ENCODE data around the gene EFNB2.

The EFNB2 gene, protein sequence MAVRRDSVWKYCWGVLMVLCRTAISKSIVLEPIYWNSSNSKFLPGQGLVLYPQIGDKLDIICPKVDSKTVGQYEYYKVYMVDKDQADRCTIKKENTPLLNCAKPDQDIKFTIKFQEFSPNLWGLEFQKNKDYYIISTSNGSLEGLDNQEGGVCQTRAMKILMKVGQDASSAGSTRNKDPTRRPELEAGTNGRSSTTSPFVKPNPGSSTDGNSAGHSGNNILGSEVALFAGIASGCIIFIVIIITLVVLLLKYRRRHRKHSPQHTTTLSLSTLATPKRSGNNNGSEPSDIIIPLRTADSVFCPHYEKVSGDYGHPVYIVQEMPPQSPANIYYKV

DNA sequence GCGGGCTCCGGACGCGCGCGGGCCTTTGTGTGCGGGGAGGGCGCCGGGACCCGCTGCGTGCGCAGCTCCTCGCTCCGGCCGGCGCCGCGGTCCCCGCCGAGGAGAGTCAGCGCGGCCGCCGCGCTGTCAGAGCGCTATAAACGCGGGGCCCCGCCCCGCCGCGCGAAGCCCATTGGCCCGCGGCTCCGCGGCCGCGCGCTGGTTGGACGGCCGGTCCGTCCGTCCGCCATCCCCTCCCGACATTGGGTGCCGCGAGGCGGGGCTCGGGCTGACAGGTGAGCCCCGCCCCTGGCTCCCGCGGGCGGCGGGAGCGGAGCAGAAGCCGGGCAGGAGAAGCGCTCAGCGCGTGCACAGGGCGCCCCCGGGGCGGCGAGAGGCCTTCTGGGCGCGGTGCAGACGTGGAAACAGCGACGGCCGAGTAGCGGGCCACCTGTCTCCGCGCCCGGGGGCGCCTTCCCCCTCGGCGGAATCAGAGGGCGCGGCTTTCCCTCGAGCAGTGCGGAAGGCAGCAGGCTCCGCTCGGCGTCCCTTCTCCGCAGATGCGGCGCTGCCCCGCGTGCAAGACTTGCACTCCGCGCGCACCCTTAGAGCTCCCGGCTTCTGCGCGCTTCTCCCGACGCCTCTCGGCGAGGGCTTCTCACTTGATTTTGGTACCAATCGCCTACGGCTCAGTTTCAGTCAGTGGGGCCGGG lies at the start of gene EFNB2:
TSS of gene EFNB2 (minus strand) at position 111 of the 692 bp plus-strand sequence. CDS start 698 bp downstream, outside the sequence.
- DNase-seq = peak; percentile 92 to 98 (median 97)

DNA sequence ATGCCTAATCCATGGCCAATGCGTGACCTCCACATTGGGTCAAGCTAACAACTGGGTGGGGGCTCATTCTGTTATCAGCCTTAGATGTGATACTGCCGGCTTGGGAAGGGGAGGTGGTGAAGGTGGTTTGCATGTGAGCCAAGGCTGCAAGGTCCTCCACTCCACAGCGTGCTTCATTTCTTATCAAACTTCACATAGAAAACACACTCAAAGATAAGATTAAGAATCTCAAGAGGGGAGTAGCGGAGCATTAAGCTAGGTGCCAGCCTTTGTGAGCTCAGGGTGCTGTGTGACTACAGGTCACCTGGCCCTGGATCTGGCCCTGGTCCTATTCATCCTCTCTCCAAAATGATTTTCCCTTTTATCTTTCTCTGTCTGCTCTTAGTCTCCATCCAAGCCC lies 45.8 kb upstream of the EFNB2 start:
- DNase-seq = no peak

DNA sequence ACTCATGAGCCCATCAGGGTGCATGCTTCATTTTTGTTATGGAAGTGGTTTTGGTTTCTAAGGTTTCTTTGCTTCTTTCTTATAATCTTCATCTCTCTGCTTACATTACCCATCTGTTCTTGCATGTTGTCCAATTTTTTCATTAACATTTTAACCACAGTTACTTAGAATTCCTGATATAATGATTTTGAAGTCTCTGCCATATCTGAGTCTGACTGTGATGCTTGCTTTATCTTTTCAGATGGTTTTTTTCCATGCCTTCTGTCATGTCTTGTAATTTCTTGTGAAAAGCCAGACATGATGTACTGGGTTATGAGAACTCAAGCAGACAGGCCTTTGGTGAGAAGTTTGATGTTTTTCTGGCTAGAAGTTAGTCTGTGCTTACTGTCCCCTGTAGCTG lies 40.4 kb upstream of the EFNB2 start:
- DNase-seq = no peak

GRCh38 chr13:106573868-106574267 lies 38.4 kb upstream of the EFNB2 start:
- no peak for DNase-seq

DNA sequence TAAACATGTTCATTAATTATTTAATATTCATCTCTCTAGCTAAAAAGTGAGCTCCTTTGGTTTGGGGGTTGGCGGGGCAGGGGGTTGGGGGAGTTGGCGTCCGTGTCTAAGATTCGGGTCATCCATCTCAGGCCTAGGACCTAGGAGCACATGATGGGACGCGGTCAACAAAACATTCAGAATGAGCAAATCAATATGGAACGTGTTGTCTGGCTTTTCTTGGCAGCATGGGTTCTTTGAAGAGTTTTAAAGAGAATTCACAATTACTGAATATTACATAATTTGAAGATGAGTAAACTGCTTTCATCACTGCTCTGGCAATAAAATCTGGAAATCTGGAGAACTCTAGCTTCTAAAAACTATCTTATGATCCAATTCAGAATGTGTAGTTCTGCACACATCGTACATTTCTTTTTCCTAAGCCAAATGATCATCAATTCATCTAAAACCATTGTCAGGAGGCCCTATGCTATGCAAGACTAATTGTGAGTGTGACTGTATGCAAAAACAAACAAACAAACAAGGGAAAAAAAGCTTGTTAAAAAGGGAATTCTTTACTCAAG lies 37.9 kb upstream of the EFNB2 start:
- no peak for DNase-seq

- peak; percentile 46 to 64 (median 48) for DNase-seq
Measured at GRCh38 chr13:106570299-106570852, 34.9 kb upstream of the EFNB2 start.

- no peak for DNase-seq
Measured at GRCh38 chr13:106569233-106570095, 34.0 kb upstream of the EFNB2 start.

DNA sequence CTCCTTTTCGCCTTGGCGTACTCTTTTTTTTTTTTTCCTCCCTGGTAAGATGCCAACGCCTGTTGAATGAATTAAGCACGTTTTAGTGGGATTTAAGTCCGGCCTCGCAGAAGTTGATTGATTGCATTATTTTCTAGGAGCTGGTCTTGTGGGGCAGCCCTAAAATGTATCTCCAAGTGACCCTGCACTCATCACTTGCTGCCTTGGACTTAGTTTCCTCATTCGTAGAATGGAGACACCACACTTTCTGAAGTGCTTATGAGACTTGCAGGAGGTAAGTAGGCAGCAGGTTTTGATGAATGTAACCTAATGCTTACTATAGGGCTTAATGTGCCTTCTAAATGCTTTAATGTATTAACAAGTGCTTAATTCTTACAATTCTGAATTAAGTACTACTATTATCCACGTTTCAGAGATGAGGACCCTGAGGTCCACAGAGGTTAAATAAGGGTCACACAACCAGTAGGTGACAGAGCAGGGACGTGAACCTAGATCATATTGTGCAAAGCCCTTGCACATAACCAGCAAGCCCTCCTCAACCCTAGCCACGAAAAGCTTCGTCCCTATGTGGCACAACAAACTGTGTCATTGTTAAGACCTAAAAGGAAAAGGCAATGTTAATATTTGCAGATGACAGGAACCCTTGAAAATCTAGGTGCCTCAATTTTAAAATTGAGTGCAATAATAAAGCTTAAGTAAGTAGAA lies 33.0 kb upstream of the EFNB2 start:
- no peak for DNase-seq

GRCh38 chr13:106567474-106568298 lies 32.2 kb upstream of the EFNB2 start, which contains the start of gene ARGLU1:
Gene ARGLU1, minus strand, starts transcription at chr13:106568137. Its CDS starts 218 bp downstream, at chr13:106567919.
- peak; percentile 95 to 97 (median 96) for DNase-seq

- DNase-seq = peak; percentile 53 to 73 (median 59)
Measured at GRCh38 chr13:106566641-106567473, 31.4 kb upstream of the EFNB2 start.

GRCh38 chr13:106565127-106565775 lies 29.8 kb upstream of the EFNB2 start:
- peak; percentile 24 to 43 (median 39) for DNase-seq

DNA sequence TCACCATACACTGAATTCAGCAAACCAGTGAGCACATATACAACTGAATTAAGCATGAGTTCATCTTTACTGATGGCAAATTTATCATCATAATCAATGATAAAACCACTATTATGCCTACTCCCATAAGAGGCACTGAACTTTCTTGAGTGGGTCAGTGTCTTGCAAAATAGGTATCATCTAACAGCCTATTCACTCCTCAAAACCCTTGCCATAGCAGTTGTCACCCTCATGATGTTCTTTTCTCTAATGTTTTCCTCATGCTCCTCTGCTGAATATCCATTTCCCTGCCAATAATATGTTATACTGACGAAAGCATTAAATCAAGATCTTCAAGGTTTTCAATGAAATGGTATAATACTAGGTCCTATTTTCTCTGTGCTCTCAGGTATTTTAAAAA lies 26.8 kb upstream of the EFNB2 start:
- DNase-seq = no peak

- peak; percentile 75 to 83 (median 80) for DNase-seq
Measured at GRCh38 chr13:106561551-106562170, 26.2 kb upstream of the EFNB2 start.

DNA sequence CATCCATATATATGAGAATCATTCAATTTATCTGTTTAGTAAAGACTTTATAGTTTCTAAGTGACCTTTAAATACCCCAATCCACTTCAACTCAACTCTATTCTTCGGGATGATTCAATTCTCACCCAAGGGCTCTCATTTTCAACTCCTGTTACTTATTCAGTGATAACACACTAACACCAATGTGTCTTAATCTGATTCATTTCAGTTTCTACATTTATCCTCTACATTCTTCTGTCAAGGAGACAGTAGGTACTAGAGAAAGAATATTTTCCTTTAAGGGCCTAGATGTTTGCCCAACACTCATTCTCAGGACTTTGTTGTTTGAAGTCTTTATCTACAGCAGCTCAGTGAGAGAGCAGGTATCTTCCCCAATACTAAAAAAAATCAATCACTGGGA lies 25.4 kb upstream of the EFNB2 start:
- DNase-seq = no peak

DNA sequence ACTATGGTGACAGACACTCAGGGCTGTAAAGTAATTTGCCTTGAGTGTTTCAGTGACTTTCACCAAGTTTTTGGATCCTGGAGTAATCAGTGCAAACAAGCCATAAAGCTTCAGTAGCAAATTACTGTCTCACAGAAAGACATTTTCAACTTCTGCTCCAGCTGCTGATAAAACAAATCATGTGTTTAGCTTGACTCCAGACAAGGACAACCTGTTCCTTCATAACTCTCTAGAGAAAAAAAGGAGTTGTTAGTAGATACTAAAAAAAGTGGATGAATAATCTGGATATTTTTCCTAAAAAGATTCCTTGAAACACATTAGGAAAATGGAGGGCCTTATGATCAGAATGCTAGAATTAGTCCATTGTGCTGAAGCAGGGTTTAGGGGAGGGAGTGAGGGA lies 23.1 kb upstream of the EFNB2 start:
- no peak for DNase-seq

GRCh38 chr13:106555631-106556328 lies 20.3 kb upstream of the EFNB2 start:
- no peak for DNase-seq

GRCh38 chr13:106551751-106552150 lies 16.3 kb upstream of the EFNB2 start:
- DNase-seq = no peak

DNA sequence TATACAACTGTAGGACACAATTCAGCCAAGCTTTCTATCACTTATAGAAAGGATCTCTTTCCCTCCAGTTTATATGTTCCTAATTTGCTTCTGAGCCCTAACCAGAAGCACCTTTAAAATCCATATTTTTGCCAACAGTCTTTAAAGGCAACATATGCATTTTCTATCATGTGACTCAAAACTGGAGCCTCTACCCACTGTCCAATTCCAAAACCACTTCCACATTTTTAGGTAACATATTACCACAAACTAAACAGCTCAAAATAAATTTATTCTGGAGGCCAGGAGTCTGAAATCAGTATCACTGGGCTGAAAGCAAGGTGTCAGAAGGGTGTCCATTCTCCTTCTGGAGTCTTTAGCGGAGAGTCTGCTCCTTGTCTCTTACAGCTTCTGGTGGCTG lies 15.9 kb upstream of the EFNB2 start:
- peak; percentile 10 to 28 (median 26) for DNase-seq
